HT1080 (cell line): Measurements from ENCODE around the gene ATP6V1G2. TPM values are rescaled to one million over a fixed set of nuclear protein-coding genes. Genes with fewer than 3 reads are reported as not detected.
"Not testable (repeated sequence)": the region's sequence is repeated elsewhere in the genome, so short reads cannot be mapped to it uniquely, and the experiment has no call there.

ENCODE experiments used
- DNase-seq: peaks from one replicate; pipeline ENCODE4 v3.0.0-alpha.2; 2015; ENCODE audit warnings: low read depth
- polyA plus RNA-seq, 2 experiments: library from polyadenylated mRNA; depleted of rRNA; stranded (reverse); fragments of >200 nt; gene quantifications; 2 replicates each; pipeline ENCODE4 v1.2.3, GENCODE V29; 2015
- total RNA-seq: library from RNA; depleted of rRNA; stranded (reverse); fragments of >200 nt; shearing (Covaris generic); gene quantifications from 2 replicates; pipeline ENCODE4 v1.2.3, GENCODE V29; 2014; rRNA removed

The ATP6V1G2 gene
- 2.1 TPM in 2 replicates for total RNA-seq
- polyA plus RNA-seq (2015; cell fraction: cytosol; rRNA removed), result 2.3 and 2.9 TPM in 2 replicates
- 4.4 and 5.4 TPM in 2 replicates for polyA plus RNA-seq (2015; cell fraction: nucleus; rRNA removed)

DNA sequence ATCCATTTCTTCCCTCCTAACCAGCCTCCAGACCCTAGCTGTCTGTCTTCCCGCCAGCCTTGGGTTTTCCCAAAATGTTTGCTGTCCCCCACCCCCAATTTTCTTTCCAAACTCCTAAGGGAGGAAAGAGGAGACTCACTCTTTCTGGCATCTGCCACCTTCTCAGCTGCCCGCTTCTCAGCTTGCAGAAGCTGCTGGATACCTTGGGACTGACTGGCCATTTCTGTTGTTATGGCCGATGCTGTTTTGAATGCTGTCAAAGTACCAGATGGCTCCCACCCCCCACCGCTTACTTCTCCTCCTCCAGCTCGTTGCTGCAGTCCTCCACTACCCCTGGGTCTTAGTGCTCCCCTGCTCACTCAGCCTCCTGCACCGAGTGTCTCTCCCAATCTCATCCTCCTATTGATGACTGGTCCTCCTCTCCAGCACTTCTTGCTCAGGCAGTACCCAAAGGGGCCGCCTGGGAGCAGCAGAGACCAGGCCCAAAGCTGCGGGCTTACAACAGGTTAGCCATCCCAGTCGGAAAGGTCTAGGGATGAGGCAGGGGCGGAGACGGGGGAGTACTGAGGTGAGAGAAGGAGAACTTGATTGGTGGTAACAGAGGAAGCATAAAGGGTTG lies at the start of gene ATP6V1G2:
Gene ATP6V1G2, minus strand, starts transcription at position 270 of the 619 bp plus-strand sequence. Its CDS starts 49 bp downstream, at position 221.
- peak; percentile 94 for DNase-seq

DNA sequence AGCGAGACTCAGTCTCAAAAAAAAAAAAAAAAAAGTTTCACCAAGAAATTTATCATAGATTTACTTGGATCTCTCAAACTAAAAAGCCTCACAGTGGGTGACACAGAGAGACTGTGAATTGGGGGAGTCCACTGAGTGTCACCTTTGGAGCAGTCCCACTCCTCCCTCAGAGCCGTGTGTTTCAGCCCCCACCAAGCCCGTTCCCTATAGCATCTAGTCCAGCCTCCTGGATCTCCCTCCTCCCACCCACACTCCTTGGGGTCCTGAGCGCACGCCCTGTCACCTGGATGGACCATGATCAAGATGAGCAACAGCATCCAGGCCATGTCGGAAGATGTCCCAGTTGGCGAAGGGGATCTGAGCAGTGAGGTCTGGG lies 46.0 kb upstream of the ATP6V1G2 start:
- no peak for DNase-seq

DNA sequence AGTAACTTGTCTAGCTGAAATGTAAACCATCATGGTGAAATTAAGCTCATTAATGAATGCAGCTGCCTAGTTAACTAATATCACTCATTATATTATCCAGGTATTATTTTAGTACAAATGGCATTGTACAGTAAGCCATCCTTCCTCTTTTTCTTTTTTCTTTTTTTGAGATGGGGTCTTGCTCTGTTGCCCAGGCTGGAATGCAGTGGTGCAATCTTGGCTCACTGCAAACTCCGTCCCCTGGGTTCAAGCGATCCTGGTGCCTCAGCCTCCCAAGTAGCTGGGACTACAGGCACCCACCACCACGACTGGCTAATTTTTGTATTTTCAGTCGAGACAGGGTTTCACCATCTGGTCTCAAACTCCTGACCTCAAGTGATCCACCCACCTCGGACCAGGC lies 44.3 kb upstream of the ATP6V1G2 start:
- not testable (repeated sequence) for DNase-seq

DNA sequence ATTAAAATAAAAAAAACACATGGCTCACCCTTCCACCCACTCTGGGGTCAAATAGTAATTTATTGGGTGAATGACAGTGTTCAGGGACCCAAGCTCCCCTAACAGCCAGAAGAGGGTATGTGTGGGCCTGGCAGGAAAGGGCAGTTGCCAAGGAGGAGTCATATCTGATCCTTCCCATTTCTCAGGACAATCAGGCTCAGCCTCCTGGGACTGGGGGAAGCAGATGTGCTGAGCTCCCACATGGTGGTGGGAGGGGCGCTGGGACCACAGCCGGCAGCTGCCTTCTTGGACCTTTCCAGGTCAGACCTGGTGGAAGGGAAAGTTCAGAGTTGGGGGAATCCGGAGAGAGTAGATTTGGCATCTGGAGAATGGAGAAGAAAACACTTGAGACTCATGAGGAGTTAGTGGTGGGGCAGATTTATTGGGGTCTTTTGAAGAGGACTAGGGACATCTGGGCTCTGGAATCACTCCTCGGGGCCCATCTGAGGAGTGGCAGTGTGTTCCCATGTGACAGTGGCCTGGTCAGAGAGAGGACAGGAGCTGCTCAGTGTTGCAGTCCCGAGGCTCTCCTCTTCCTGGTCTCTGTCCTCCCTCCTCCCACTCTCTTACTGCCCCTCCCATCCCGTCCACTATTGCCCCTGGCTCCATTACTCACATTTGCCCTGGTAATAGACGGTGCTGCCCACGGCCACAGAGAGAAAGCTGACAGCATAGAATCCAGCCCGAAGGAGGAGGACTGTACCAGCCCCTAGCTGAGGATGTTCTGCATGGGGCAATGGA lies 42.7 kb upstream of the ATP6V1G2 start:
- no peak for DNase-seq

DNA sequence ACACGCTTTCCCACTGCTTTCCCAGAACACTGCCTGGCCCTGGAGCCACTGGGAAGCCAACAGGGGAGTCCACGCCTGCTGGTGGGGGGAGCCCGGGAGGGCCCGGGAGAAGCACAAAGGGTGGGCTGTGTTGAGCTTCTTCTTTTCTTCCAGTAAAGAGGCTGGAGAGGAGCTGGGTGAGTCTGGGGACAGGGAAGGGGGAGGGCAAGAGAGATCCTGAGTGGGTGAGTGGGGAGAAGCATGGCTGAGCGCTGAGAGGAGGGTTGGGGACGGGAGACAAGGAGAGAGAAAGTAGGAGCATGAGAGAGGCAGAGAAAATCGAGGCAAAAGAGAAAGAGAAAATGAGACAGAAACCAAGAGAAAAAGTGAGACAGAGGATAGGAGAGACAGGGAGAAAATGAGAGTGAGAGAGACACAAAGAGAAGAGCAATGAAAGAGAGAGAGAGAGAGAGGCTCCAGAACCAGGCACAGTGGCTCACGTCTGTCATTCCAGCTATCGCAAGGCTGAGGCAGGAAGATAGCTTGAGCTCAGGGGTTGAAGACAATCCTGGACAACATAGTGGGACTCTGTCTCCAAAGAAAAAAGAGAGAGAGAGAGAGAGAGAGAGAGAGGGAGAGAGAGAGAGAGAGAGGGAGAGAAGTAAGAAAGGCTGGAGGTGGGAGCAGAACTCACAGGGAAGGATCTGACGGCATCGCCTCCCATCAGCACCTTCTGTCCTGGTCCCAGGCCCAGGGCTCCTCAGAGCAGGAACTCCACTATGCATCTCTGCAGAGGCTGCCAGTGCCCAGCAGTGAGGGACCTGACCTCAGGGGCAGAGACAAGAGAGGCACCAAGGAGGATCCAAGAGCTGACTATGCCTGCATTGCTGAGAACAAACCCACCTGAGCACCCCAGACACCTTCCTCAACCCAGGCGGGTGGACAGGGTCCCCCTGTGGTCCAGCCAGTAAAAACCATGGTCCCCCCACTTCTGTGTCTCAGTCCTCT lies 41.7 kb upstream of the ATP6V1G2 start:
- DNase-seq, result no peak

DNA sequence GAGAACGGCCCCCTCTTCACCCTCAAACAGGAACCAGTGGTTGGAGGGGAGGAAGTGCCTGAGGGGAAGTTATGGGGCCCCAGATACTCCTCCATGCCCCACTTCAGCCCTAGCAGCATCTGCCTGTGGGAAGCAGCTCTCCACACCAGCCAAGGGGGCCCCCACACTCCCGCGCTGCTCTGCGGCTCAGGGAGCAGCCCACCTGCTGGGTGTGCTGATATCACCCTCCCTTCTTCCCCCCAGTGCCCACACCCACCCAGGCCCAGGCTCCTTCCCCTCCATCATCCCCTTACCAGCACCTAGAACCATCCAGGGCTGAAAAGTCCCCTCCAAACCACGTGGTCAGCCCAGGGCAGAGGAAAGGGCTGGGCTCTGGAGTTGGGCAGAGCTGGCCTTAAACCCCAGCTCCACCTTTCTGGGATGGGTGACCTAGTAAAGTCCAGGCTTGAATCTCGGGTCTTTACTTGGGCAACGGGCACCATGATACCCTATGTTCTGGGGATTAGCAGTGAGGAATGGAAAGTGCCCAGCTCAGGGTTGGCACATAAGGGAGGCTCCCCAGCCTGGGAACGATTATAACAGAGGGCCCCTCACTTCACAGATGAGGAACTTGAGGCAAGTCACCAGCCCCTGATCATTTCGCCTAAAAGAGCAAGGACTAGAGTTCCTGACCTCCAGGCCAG lies 40.3 kb upstream of the ATP6V1G2 start:
- no peak for DNase-seq

DNA sequence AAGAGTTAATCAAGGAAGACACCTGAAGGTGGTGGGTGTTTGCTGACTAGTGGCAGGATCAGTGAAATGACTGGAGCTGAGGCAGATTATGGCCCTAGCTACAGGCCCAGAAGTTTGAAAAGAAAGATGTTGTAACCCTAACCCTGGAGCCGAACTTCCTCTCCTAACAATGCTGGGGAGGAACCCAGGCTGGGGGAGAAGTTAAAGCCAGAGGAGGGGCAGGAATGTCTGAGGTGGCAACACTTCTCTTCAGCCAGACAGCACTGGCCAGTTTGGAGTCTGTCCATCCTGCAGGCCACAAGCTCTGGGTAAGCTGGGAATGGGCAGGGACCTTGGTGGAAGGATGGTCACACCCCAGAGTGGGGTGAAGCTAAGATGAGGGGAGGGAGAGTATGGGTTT lies 39.6 kb upstream of the ATP6V1G2 start, which contains the start of gene LST1:
Gene LST1, plus strand, starts transcription at position 270 of the 400 bp plus-strand sequence. CDS start 1,023 bp downstream, outside the sequence.
- no peak for DNase-seq

DNA sequence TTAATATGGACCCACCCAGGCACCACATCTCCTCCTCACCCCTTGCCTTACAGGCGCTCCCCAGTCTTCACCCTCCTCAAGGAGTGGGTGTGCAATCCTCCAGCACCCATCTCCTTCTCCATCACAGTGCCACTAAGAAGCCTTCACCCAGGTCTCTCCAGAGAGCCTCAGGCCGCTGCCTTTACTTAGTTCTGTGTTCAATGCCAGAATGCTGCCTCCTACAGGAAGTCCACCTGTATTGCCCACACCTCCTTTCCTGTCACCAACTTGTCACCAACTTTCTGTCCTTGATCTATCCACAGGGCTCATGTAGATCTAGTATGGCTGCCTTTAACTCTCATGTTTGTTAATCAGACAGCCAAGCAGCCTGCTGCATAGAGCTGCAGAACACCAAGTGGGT lies 39.1 kb upstream of the ATP6V1G2 start:
- DNase-seq, result no peak

DNA sequence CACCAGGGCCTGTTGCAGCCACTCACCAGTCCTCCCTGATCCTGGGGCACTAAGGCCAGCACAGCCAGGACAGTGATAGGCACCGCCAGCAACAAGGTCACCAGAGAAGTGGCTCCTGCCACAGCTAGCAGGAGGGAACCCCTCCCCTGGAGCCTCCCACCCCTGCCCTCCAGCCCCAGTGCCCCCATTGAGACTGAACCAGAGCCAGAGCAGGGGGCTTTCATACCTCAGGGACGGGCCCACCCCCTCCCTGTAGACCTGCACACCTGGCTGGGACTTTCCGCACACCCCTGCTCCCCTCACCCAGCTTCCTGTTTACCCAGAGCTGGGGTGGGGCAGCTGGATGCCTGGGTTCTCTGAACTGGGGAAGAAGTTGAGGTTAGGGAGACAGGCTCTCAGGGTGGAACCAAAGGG lies 35.8 kb upstream of the ATP6V1G2 start, which contains the start of gene LTB:
Gene LTB, minus strand, starts transcription at position 195 of the 414 bp plus-strand sequence. Its CDS starts 7 bp downstream, at position 188.
- DNase-seq, result no peak

DNA sequence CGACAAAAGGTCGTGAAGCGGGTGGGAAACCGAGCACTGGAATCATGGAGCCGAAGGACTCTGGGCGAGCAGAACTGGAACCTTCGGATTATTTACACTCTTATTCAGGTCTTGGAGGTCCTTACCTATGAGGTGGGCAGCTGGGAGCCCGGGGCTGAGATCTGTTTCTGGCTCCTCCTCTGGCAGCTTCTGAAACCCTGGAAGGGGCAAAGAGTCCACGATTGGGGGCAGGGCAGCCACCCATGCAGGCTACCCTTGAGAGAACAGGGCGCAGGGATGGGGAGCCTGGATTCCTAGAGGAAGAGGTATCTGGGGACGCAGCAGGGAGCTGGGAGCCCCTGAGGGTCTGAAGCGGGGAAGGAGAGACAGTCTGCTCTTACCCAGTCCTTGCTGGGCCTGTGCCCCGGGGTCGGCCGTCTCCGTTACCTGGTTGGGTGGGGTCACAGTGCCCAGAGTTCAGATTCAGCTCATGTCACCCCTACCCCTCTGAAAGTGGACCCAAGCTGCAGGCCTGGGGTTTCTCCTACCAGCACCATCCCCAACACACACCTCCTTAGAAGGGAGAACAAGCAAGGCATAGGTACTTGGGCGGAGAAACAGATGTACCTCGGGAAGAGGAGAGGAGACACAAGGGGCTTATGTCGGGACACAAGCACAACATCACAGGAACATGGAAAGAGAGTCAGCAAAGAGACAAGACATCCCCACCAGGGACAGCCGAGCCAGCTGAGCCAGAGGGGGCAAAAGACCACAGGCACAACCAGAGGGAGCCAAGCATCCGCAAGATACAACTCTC lies 35.2 kb upstream of the ATP6V1G2 start:
- DNase-seq, result no peak

DNA sequence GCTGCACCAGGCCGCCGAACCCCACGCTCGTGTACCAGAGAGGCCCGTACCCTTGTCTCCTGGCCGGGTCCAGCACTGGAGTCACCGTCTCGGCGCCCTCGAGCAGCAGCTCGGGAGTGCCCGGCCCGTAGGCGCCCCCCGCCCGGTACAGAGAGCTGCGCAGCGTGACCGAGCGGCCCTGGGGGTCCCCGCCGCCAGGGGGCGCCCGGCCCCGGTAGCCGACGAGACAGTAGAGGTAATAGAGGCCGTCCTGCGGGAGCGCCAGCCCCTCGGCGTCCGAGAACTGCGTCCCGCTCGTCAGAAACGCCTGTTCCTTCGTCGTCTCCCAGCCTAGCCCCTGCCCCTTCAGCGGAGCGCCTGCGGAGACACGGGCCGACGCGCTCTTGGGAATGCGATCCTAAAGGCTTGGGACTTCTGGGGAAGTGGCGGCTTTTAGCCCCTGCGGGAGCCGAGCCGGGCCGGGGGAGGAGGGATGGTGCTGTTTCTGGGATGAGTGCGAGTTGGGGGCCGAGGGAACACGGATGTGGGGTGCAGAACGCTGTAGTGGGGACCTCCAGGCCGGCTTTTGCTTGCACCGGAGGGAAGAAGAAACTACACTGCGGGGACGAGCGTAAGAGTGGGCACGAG lies 34.5 kb upstream of the ATP6V1G2 start:
- peak; percentile 73 for DNase-seq

DNA sequence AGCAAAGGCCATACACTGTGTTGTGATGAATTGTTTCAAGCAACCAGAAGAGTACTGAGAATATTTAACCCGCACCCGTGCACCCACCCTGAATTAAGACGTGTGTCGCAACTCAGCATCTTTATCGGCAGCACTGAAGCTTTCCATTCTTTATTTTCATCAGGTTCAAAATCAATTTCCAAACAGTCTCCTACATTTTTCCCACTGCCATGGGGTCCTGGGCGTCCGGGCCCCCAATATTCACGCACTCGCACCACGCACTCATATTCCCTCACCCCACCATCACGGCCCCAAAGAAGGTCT lies 34.0 kb upstream of the ATP6V1G2 start:
- DNase-seq, result no peak

DNA sequence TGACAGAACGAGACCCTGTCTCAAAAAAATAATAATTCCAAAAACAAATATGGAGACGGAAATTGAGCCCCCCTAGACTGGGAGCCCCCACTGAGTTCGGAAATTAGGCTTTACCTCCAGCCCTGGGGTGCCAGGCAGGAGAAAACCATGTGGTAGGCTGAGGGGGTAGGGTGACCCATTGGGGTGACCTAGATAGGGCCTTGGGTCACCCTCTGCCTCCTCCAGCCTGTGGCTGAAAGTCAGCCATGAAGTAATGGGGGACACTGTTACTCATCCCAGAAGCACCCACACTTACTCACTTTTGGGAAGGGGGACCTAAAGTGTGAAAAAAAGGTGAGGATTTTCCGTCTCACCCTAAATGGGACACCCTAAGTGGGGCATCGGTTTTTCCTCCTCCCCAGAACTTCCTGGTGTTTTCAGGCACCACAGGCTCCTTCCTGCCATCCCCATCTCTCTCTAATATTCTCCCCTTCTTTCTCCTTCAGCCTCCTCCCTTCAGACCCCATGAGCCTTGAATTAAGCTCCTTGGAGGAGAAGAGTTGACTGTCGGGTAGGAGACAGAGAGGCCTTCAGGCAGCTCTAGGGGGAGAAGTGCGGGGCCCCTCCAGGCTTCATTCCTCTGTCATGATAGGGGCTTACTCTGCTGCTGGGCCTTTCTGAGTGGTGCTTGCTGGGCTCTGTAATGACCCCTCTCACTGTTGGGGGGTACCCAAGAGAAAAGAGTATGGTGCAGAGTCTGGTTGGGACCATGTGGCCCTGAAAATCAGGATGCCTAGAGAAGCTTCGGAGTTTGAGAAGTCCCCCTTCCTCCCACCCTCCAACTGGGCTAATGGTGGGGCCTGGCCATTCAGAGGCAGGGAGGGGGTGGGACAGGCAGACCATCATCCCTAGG lies 33.4 kb upstream of the ATP6V1G2 start:
- DNase-seq, result no peak

DNA sequence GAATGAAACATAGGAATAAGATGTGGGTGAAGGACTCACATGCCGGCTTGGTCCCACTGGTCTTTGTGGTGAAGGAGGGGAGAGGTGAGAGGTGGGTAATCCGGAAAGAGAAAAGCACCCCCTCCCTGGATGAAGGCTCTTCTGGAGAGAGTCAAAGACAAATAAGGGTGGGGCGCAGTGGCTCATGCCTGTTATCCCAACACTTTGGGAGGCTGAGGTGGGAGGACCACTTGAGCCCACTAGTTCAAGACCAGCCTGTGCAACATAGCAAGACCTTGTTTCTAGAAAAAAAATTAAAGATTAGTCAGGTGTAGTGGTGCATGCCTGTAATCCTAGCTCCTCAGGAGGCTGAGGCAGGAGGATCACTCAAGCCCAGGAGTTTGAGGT lies 32.7 kb upstream of the ATP6V1G2 start:
- no peak for DNase-seq

DNA sequence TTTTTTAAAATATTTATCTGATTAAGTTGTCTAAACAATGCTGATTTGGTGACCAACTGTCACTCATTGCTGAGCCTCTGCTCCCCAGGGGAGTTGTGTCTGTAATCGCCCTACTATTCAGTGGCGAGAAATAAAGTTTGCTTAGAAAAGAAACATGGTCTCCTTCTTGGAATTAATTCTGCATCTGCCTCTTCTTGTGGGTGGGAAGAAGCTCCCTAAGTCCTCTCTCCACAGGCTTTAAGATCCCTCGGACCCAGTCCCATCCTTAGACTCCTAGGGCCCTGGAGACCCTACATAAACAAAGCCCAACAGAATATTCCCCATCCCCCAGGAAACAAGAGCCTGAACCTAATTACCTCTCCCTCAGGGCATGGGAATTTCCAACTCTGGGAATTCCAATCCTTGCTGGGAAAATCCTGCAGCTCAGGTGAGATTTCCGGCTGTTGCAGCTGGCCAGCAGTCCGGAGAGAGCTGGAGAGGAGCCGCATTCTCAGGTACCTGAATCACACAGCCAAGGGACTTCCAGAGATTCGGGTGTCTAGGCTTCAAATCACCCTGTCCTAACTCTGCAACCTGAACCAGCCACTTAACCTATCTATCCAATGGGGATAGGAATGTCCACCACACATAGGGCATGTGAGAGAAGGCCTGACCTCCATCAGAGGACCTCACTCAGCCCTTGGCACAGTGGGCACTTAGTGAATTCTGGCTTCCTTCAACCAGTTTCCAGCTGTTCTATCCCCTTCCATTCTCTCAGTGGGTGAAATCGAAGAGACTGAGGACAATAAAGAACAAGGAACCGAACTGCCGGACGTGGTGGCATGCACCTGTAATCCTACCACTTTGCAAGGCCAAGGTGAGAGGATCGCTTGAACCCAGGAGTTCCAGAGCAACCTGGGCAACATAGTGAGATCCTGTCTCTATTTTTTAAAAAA lies 32.0 kb upstream of the ATP6V1G2 start:
- DNase-seq, result no peak

DNA sequence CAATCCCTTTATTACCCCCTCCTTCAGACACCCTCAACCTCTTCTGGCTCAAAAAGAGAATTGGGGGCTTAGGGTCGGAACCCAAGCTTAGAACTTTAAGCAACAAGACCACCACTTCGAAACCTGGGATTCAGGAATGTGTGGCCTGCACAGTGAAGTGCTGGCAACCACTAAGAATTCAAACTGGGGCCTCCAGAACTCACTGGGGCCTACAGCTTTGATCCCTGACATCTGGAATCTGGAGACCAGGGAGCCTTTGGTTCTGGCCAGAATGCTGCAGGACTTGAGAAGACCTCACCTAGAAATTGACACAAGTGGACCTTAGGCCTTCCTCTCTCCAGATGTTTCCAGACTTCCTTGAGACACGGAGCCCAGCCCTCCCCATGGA lies 31.2 kb upstream of the ATP6V1G2 start:
- DNase-seq, result no peak

DNA sequence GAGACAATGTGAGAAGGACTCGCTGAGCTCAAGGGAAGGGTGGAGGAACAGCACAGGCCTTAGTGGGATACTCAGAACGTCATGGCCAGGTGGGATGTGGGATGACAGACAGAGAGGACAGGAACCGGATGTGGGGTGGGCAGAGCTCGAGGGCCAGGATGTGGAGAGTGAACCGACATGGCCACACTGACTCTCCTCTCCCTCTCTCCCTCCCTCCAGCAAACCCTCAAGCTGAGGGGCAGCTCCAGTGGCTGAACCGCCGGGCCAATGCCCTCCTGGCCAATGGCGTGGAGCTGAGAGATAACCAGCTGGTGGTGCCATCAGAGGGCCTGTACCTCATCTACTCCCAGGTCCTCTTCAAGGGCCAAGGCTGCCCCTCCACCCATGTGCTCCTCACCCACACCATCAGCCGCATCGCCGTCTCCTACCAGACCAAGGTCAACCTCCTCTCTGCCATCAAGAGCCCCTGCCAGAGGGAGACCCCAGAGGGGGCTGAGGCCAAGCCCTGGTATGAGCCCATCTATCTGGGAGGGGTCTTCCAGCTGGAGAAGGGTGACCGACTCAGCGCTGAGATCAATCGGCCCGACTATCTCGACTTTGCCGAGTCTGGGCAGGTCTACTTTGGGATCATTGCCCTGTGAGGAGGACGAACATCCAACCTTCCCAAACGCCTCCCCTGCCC lies 30.6 kb upstream of the ATP6V1G2 start:
- DNase-seq, result peak; percentile 29
